Frontal cortex (tissue), 4 donors: ENCODE data around the gene RAB10. TPM values are rescaled to one million over a fixed set of nuclear protein-coding genes. Genes with fewer than 3 reads are reported as not detected.
A peak's percentile ranks its signal among the peaks of the same experiment; 100 is the strongest.

Experiments used
- DNase-seq, 2 donors: peaks; one replicate each; pipeline ENCODE4 v3.0.0; 2012; ENCODE audit warnings: low spot score in 2 of 2
- FAIRE-seq: peaks from 2 replicates; lab custom pipeline; 2012; peaks lifted over from hg19 to GRCh38; lab: Jason Lieb, UNC
- total RNA-seq: library from RNA; depleted of rRNA; stranded (reverse); fragments of >200 nt; gene quantifications from one replicate; pipeline ENCODE4 v1.2.3, GENCODE V29; 2014
- donor health status: control.
- donor health status: control.
- donor health status: control.

Gene RAB10
- total RNA-seq, 1 donor from 2014 or later, result 152 TPM

- FAIRE-seq (no peak), DNase-seq (peak; percentile 73 to 80)
Measured at GRCh38 chr2:26172871-26173775, 139.2 kb downstream of the RAB10 start, which contains the start of gene GAREM2. GAREM2 (plus strand) TSS chr2:26173088; CDS start chr2:26173221, 133 bp downstream.

- DNase-seq (peak; percentile 66 to 69), FAIRE-seq (no peak)
Measured at GRCh38 chr2:26173776-26174482, 140.0 kb downstream of the RAB10 start.

GRCh38 chr2:26174691-26175465 is 141.0 kb downstream of the RAB10 start:
- no peak for FAIRE-seq
- no peak for DNase-seq

GRCh38 chr2:26175466-26176278 is 141.8 kb downstream of the RAB10 start:
- FAIRE-seq (no peak), DNase-seq (no peak)

- DNase-seq, result no peak
Measured at GRCh38 chr2:26176279-26176615, 142.4 kb downstream of the RAB10 start.

GRCh38 chr2:26177122-26177521 is 143.2 kb downstream of the RAB10 start:
- no peak for DNase-seq
- no peak for FAIRE-seq

More at GRCh38 chr2:26176279-26176615, 142.4 kb downstream of the RAB10 start:
- no peak for FAIRE-seq

- FAIRE-seq (no peak), DNase-seq (no peak)
Measured at GRCh38 chr2:26178246-26178645, 144.4 kb downstream of the RAB10 start.

GRCh38 chr2:26178746-26179436 is 145.0 kb downstream of the RAB10 start:
- FAIRE-seq (no peak), DNase-seq (peak in 1 of 2 donors; percentile 71)

- DNase-seq (no peak), FAIRE-seq (no peak)
Measured at GRCh38 chr2:26179446-26179913, 145.6 kb downstream of the RAB10 start.

GRCh38 chr2:26182441-26182840 is 148.6 kb downstream of the RAB10 start:
- FAIRE-seq (no peak), DNase-seq (no peak)

- no peak for FAIRE-seq
- no peak for DNase-seq
Measured at GRCh38 chr2:26182887-26183630, 149.2 kb downstream of the RAB10 start.

- FAIRE-seq (no peak), DNase-seq (no peak)
Measured at GRCh38 chr2:26184121-26184520, 150.2 kb downstream of the RAB10 start.

GRCh38 chr2:26184555-26185303 is 150.8 kb downstream of the RAB10 start:
- DNase-seq, result peak; percentile 69 to 77
- FAIRE-seq, result no peak

- FAIRE-seq (no peak), DNase-seq (no peak)
Measured at GRCh38 chr2:26185304-26185928, 151.5 kb downstream of the RAB10 start.

- FAIRE-seq, result no peak
- DNase-seq, result no peak
Measured at GRCh38 chr2:26185954-26186770, 152.3 kb downstream of the RAB10 start.
